ENCODE data around the gene TUFT1.
A peak's percentile ranks its signal among the peaks of the same experiment; 100 is the strongest.

Gene TUFT1

DNA sequence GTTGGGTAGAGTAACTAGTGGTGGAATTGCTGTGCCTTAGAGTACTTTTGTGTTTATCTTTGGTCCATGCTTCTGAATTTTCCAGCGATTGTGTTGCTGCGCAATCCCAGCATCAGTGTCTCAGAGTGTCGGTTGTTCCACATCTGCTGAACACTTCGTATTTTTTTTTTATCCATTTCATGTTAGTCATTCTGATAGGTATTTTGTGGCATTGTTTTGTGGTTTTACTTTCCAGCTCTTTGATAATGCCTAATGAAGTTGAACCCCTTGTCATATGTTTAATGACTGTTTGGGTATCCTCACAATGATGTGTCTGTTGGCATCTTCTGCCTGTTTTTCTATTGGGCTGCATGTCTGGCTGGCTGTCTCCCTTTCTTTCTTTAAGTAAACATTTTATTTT is 13.6 kb downstream of the TUFT1 start:
- TF ChIP-seq, protein P1, sequence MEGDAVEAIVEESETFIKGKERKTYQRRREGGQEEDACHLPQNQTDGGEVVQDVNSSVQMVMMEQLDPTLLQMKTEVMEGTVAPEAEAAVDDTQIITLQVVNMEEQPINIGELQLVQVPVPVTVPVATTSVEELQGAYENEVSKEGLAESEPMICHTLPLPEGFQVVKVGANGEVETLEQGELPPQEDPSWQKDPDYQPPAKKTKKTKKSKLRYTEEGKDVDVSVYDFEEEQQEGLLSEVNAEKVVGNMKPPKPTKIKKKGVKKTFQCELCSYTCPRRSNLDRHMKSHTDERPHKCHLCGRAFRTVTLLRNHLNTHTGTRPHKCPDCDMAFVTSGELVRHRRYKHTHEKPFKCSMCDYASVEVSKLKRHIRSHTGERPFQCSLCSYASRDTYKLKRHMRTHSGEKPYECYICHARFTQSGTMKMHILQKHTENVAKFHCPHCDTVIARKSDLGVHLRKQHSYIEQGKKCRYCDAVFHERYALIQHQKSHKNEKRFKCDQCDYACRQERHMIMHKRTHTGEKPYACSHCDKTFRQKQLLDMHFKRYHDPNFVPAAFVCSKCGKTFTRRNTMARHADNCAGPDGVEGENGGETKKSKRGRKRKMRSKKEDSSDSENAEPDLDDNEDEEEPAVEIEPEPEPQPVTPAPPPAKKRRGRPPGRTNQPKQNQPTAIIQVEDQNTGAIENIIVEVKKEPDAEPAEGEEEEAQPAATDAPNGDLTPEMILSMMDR (conservative IDR thresholded peaks at IDR 0.05; ENCODE audit: low read depth, low read length), result no peak
- peak; percentile 33 for DNase-seq (ENCODE audit: low read depth)
- no peak overlapping the region for H3K4me3 ChIP-seq (ENCODE audit: low read depth, low read length)

- H3K4me3 ChIP-seq (ENCODE audit: low read depth, low read length), result no peak overlapping the region
- DNase-seq (ENCODE audit: low read depth), result no peak
- TF ChIP-seq, protein P1 (conservative IDR thresholded peaks at IDR 0.05; ENCODE audit: low read depth, low read length), result no peak
Measured at GRCh38 chr1:151556052-151556451, 15.9 kb downstream of the TUFT1 start.

DNA sequence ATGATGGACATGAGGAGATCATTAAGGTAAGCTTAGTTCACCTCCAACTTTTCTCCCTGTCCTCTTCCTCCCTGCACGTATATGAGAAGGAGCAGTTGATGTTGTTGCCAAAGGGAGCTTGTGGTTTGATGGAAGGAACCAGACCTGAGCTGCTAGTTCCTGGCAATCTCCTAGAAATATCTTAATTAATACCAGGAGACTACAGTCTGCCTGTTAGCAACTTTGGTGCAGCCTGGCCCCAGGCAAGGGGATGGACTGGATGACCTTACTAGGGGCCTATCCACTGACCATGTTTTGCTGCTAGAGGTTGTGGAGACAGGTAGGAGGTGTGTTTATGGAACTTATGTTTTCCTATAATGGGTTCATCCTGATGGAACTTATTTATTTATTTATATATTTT is 22.6 kb downstream of the TUFT1 start:
- no peak overlapping the region for H3K4me3 ChIP-seq (ENCODE audit: low read depth, low read length)
- TF ChIP-seq, protein P1 (conservative IDR thresholded peaks at IDR 0.05; ENCODE audit: low read depth, low read length), result no peak
- no peak for DNase-seq (ENCODE audit: low read depth)

DNA sequence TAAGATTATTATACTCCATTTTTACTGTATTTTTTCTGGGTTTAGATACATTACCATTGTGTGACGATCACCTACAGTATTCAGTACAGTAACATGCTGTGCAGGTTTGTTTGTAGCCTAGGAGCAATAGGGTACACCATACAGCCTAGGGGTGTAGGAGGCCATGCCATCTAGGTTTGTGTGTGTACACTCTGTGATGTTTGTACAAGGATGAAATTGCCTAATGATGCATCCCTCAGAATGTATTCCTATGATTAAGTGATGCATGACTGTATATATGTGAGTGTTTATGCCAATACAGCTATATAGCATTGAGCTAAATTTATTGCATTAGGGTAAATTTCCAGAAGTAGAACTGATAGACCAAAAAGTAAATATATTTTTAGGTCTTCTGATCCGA is 23.3 kb downstream of the TUFT1 start:
- DNase-seq (ENCODE audit: low read depth), result no peak
- no peak overlapping the region for H3K4me3 ChIP-seq (ENCODE audit: low read depth, low read length)
- TF ChIP-seq, protein P1 (conservative IDR thresholded peaks at IDR 0.05; ENCODE audit: low read depth, low read length), result no peak

DNA sequence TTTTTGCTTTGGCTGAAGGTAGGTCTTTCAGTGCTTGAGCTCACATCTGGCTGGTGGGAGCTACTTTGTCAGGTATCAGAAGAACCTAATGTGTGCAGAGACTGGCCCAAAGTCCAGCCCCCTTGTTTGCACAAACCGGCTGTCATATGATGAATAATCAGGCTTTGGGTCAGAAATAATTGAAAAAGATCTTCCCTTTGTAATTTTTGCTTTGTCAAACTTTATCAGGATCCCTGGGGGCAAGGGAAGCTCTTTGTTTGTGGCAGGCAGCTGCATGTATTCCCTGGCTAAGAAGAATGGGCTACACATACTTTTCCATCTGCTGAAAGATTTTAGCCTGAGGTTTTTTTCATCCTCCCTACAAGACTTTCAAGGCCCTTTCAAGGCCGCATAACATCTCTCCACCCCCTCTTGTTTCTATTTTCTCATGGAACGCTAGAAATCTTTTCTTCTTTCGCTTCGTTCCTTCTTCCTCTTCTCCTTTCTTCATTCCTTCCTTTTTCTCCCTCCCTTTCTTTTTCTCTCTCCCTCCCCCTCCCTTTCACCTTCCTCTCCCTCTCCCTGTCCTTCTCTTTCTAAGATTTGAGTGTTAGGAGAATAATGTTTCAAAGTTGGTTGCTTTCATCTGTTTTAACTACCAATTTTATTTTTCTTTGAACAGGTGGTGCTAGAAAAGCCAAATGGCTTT is 25.5 kb downstream of the TUFT1 start:
- TF ChIP-seq, protein P1 (conservative IDR thresholded peaks at IDR 0.05; ENCODE audit: low read depth, low read length), result no peak
- no peak for DNase-seq (ENCODE audit: low read depth)
- no peak overlapping the region for H3K4me3 ChIP-seq (ENCODE audit: low read depth, low read length)

GRCh38 chr1:151568626-151569088 is 28.5 kb downstream of the TUFT1 start:
- TF ChIP-seq, protein P1 (conservative IDR thresholded peaks at IDR 0.05; ENCODE audit: low read depth, low read length), result no peak
- H3K4me3 ChIP-seq (ENCODE audit: low read depth, low read length), result no peak overlapping the region
- DNase-seq (ENCODE audit: low read depth), result no peak

- no peak for DNase-seq (ENCODE audit: low read depth)
- TF ChIP-seq, protein P1 (conservative IDR thresholded peaks at IDR 0.05; ENCODE audit: low read depth, low read length), result no peak
- no peak overlapping the region for H3K4me3 ChIP-seq (ENCODE audit: low read depth, low read length)
Measured at GRCh38 chr1:151570819-151571218, 30.7 kb downstream of the TUFT1 start.

Measured in choroid plexus epithelial cell (primary cell).